CD8-positive, alpha-beta memory T cell (primary cell): ENCODE data around the gene TMCC1. TPM values are rescaled to one million over a fixed set of nuclear protein-coding genes. Genes with fewer than 3 reads are reported as not detected.

Source experiments
- CTCF ChIA-PET: fragments of 350-600 bp; sonication (Branson Sonifier 250); formaldehyde crosslinking; loops from one replicate; lab custom pipeline; 2021; ENCODE audit warnings: antibody characterized with exemption; lab: Charles Lee
- POLR2A ChIA-PET: fragments of 350-600 bp; sonication (Branson Sonifier 250); formaldehyde crosslinking; loops from one replicate; lab custom pipeline; 2021; ENCODE audit warnings: antibody characterized with exemption; lab: Charles Lee
- DNase-seq, 5 donors: peaks; one replicate each; pipeline versions ENCODE4 v3.0.0 to v3.0.0-alpha.2; 2020 to 2022; ENCODE audit warnings: mixed read lengths in 1 of 5
- H3K27ac ChIP-seq: one replicate; pipeline ENCODE4 v1.7.0; 2013; ENCODE audit warnings: low read depth, mild to moderate bottlenecking, low read length, moderate library complexity
- H3K27me3 ChIP-seq: 2 replicates; pipeline ENCODE4 v1.7.0; 2013; ENCODE audit warnings: low read length, mild to moderate bottlenecking; ENCODE audit not compliant: insufficient read depth, poor library complexity, severe bottlenecking
- H3K36me3 ChIP-seq: 2 replicates; pipeline ENCODE4 v1.7.0; 2013; ENCODE audit warnings: mild to moderate bottlenecking, low read length, moderate library complexity; ENCODE audit not compliant: insufficient read depth
- H3K4me1 ChIP-seq: 2 replicates; pipeline ENCODE4 v1.7.0; 2013; ENCODE audit warnings: mild to moderate bottlenecking, low read length, moderate library complexity; ENCODE audit not compliant: insufficient read depth
- H3K4me3 ChIP-seq: 2 replicates; pipeline ENCODE4 v1.7.0; 2013; ENCODE audit warnings: mild to moderate bottlenecking, low read length
- H3K9me3 ChIP-seq: 2 replicates; pipeline ENCODE4 v1.7.0; 2013; ENCODE audit warnings: mild to moderate bottlenecking, low read length
- H3K27ac Mint-ChIP-seq, 8 donors: one replicate each; pipeline ENCODE4 v1.8.0; 2020 to 2021; ENCODE audit warnings: mixed read lengths in 8 of 8, mild to moderate bottlenecking in 6 of 8, inconsistent platforms in 3 of 8, moderate library complexity in 3 of 8
- H3K27me3 Mint-ChIP-seq, 2 donors: one replicate each; pipeline ENCODE4 v1.8.0; 2020 to 2021; ENCODE audit warnings: mixed read lengths in 2 of 2, mild to moderate bottlenecking in 1 of 2, moderate library complexity in 1 of 2
- H3K36me3 Mint-ChIP-seq, 3 donors: one replicate each; pipeline ENCODE4 v1.8.0; 2020 to 2021; ENCODE audit warnings: mixed read lengths in 3 of 3, inconsistent platforms in 1 of 3, mild to moderate bottlenecking in 1 of 3
- H3K4me1 Mint-ChIP-seq, 3 donors: one replicate each; pipeline ENCODE4 v1.8.0; 2020 to 2021; ENCODE audit warnings: mixed read lengths in 3 of 3, inconsistent platforms in 1 of 3, mild to moderate bottlenecking in 1 of 3
- H3K4me3 Mint-ChIP-seq, 7 donors: one replicate each; pipeline ENCODE4 v1.8.0; 2020 to 2021; ENCODE audit warnings: mixed read lengths in 7 of 7, mild to moderate bottlenecking in 6 of 7, moderate library complexity in 4 of 7, inconsistent platforms in 2 of 7
- H3K9me3 Mint-ChIP-seq, 5 donors: one replicate each; pipeline ENCODE4 v1.8.0; 2020 to 2022; ENCODE audit warnings: mixed read lengths in 5 of 5, mild to moderate bottlenecking in 3 of 5, moderate library complexity in 2 of 5, inconsistent platforms in 1 of 5
- polyA plus RNA-seq: library from polyadenylated mRNA; unstranded; fragments of 300-500 nt; fragmentation: Illumina TruSeq; gene quantifications from one replicate; pipeline ENCODE4 v1.2.3, GENCODE V29; 2021
- total RNA-seq, 2 experiments: library from RNA; stranded (reverse); gene quantifications; one replicate each; pipeline ENCODE4 v1.2.3, GENCODE V29; 2021

TMCC1 gene
- total and polyA plus RNA-seq, 3 experiments from 2014 or later = 5.6 to 18.6 (median 16.0) TPM

DNA sequence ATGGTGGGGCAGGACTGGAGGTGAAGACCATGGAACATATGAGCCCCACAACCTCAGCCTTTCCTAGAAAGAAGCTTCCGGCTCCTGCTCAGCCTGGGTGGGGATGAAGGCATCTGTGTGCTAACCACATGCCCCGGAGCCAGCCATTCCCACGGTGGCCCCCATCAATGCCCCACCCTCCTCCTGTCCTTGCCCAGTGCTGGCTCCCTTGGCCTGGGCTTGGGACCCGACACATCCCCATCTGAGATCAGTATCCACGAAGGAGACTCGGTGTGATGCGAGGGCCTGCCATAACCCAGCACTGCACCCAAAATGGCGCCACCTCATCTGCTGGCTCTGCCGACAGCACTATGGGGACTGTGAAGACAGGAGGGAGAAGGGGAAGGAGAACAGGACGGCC lies 270.6 kb downstream of the TMCC1 start:
- Histone ChIP-seq H3K4me1 (peaks cover 15% of the 10 kb centered on the region), H3K4me3 (no peak overlapping the region), H3K27me3 (no peaks in the 10 kb centered on the region), H3K9me3 (no peaks in the 10 kb centered on the region), H3K27ac (no peak overlapping the region), H3K36me3 (no peaks in the 10 kb centered on the region)
- Mint-ChIP-seq H3K36me3 (no peaks in the 10 kb centered on the region), H3K27me3 (peaks cover 0 to 3% of the 10 kb centered on the region in 2 donors), H3K4me1 (peaks cover 17 to 28% (median 23%) of the 10 kb centered on the region in 3 donors), H3K27ac (peak overlapping the region in 2 of 8 donors; percentile 24 to 56), H3K9me3 (no peaks in the 10 kb centered on the region), H3K4me3 (peak overlapping the region in 2 of 7 donors; percentile 27 to 36)
- POLR2A ChIA-PET = no interaction called here
- CTCF ChIA-PET = interaction anchor here (0.8 to 1.3 kb wide), 2 partner anchors 46 to 133 kb away, joined by 3 to 4 read pairs; no protein-coding TSS in a partner anchor
- peak in 1 of 5 donors; percentile 42 for DNase-seq

DNA sequence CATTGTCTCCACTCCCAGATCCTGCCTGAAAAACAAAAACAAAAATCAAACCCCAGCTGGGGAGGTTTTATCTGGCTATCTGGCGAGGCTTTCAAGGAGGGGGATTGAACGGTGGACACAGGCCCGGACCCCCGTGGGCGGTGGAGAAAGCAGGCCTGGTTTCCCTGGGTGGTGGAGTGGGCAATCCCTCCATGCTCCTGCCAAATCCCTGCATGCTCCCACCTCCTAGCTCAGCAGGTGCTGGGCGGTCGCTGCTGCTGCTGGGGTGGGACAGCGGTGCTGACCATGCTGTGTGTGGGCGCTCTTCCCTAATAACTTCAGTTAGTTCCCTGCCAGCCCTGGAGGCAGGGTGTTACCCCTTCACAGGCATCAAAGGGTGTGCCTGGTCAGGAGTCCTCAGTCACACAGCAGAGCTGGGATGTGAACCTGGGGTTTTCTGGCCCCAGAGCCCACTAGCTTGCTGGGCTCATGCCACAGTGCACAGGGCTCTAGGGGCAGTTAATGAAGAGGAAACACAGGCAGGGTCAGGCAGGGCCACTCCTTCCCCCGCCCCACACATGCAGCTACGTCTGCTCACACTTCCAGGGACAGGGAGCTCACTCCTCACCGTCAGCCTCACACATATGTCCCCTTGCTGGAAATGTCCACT lies 271.2 kb downstream of the TMCC1 start:
- Mint-ChIP-seq H3K27ac (no peak overlapping the region), H3K36me3 (no peaks in the 10 kb centered on the region), H3K9me3 (no peaks in the 10 kb centered on the region), H3K4me3 (no peak overlapping the region), H3K27me3 (peaks cover 0 to 5% of the 10 kb centered on the region in 2 donors), H3K4me1 (peaks cover 12 to 22% (median 17%) of the 10 kb centered on the region in 3 donors)
- DNase-seq = peak in 1 of 5 donors; percentile 8
- Histone ChIP-seq H3K4me3 (no peak overlapping the region), H3K27ac (no peak overlapping the region), H3K9me3 (no peaks in the 10 kb centered on the region), H3K4me1 (peaks cover 10% of the 10 kb centered on the region), H3K27me3 (no peaks in the 10 kb centered on the region), H3K36me3 (no peaks in the 10 kb centered on the region)
- ChIA-PET CTCF (interaction anchor here (0.8 to 1.3 kb wide), 2 partner anchors 45 to 132 kb away, joined by 3 to 4 read pairs; no protein-coding TSS in a partner anchor), POLR2A (no interaction called here)

- H3K9me3 ChIP-seq = no peaks in the 10 kb centered on the region
- POLR2A ChIA-PET = no interaction called here
- peaks cover 0 to 5% of the 10 kb centered on the region in 2 donors for H3K27me3 Mint-ChIP-seq
- no peaks in the 10 kb centered on the region for H3K27me3 ChIP-seq
- H3K36me3 Mint-ChIP-seq = no peaks in the 10 kb centered on the region
- peaks cover 10% of the 10 kb centered on the region for H3K4me1 ChIP-seq
- H3K27ac ChIP-seq = no peak overlapping the region
- CTCF ChIA-PET = interaction anchor here (1.3 kb wide), 1 partner anchor 132 kb away, joined by 3 read pairs; no protein-coding TSS in a partner anchor
- H3K4me1 Mint-ChIP-seq = peaks cover 12 to 18% (median 13%) of the 10 kb centered on the region in 3 donors
- no peaks in the 10 kb centered on the region for H3K36me3 ChIP-seq
- peak in 1 of 5 donors; percentile 20 for DNase-seq
- H3K4me3 Mint-ChIP-seq = no peak overlapping the region
- no peak overlapping the region for H3K27ac Mint-ChIP-seq
- H3K9me3 Mint-ChIP-seq = no peaks in the 10 kb centered on the region
- H3K4me3 ChIP-seq = no peak overlapping the region
Observed at GRCh38 chr3:129621626-129622225, 271.8 kb downstream of the TMCC1 start.

GRCh38 chr3:129620828-129621559 lies 272.5 kb downstream of the TMCC1 start:
- ChIA-PET POLR2A (interaction anchor here (0.5 kb wide), 1 partner anchor 1026 kb away, joined by 3 read pairs; no protein-coding TSS in a partner anchor), CTCF (interaction anchor here (1.2 kb wide), 1 partner anchor 12 kb away, joined by 3 read pairs; no protein-coding TSS in a partner anchor)
- peak in 1 of 5 donors; percentile 28 for DNase-seq

DNA sequence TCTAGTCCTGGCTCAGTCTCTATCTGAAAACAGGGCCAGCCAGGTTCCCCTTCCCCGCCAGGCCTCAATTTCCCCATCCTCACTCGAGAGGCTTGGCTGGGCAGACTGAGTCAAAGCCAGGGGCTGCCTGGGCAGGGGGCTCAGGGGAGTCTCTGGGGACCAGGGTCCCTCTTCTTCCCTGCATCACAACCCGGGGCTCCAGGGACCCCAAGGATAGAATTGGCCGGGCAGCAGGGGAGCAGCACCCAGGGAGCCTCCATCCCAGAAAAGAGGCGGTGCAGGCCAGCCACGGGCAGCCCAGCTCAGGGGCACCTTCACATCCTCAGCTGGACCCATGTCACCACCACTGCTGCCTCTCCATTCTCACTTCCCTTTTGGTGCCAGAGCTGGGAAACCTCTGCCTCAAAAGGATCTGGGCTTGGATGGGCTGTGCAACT lies 273.8 kb downstream of the TMCC1 start:
- POLR2A ChIA-PET = no interaction called here
- CTCF ChIA-PET = no interaction called here

More at GRCh38 chr3:129620828-129621559, 272.5 kb downstream of the TMCC1 start:
- peaks cover 0 to 5% of the 10 kb centered on the region in 2 donors for H3K27me3 Mint-ChIP-seq
- H3K27ac Mint-ChIP-seq = no peak overlapping the region
- no peak overlapping the region for H3K4me3 Mint-ChIP-seq
- Histone ChIP-seq H3K9me3 (no peaks in the 10 kb centered on the region), H3K4me1 (peaks cover 5% of the 10 kb centered on the region), H3K27ac (no peak overlapping the region), H3K4me3 (no peak overlapping the region), H3K27me3 (no peaks in the 10 kb centered on the region), H3K36me3 (no peaks in the 10 kb centered on the region)
- H3K36me3 Mint-ChIP-seq = no peaks in the 10 kb centered on the region
- H3K4me1 Mint-ChIP-seq = peaks cover 7 to 12% (median 7%) of the 10 kb centered on the region in 3 donors
- H3K9me3 Mint-ChIP-seq = no peaks in the 10 kb centered on the region

DNA sequence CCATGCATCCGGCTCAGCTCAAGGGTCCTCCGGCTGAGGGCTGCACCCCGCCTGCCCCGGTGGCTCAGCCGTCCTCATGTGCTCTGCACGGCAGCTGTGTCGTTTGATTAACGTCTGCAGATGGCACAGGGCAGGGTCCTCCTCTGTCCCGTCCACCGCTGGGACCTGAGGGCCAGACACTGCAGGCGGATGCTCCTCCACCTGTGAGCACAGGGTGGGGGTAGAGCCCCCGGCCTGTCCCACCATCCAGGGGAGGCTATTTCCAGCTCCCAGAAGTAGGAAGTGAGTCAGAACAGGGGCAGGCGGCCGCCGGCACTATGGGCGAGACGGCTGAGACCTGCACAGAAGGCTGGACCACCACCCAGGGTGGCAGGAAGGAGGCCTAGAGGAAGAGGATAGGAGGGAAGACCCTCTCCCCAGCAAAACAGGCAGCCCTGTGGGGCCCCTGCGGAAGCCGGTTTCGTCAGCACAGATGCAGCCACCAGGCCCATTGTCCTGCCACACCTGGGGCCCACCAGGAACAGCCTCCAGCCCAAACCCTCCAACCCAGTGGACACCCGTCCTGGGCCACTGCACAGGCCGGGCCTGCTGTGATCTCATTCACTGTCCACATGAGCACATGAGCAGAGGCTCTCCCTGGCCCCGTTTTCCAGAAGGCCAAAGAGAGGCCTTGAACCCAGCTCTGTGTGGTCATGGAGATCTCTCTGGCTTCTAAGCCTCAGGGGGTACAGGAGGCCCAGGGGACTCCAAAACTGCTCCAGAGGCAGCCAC lies 274.4 kb downstream of the TMCC1 start:
- Mint-ChIP-seq H3K27me3 (peaks cover 0 to 4% of the 10 kb centered on the region in 2 donors), H3K9me3 (no peaks in the 10 kb centered on the region), H3K4me1 (peaks cover 7 to 9% (median 7%) of the 10 kb centered on the region in 3 donors), H3K27ac (peak overlapping the region in 1 of 8 donors; percentile 82), H3K36me3 (no peaks in the 10 kb centered on the region), H3K4me3 (peak overlapping the region in 1 of 7 donors; percentile 32)
- H3K4me3 ChIP-seq = no peak overlapping the region
- no peaks in the 10 kb centered on the region for H3K27me3 ChIP-seq
- no peak for DNase-seq
- peaks cover 5% of the 10 kb centered on the region for H3K4me1 ChIP-seq
- H3K9me3 ChIP-seq = no peaks in the 10 kb centered on the region
- no peak overlapping the region for H3K27ac ChIP-seq
- POLR2A ChIA-PET = no interaction called here
- CTCF ChIA-PET = interaction anchor here (1.5 kb wide), 1 partner anchor 14 kb away, joined by 3 read pairs; no protein-coding TSS in a partner anchor
- H3K36me3 ChIP-seq = no peaks in the 10 kb centered on the region

More for the DNA sequence above, 273.8 kb downstream of the TMCC1 start:
- H3K9me3 ChIP-seq = no peaks in the 10 kb centered on the region
- H3K27ac ChIP-seq = no peak overlapping the region
- no peaks in the 10 kb centered on the region for H3K9me3 Mint-ChIP-seq
- H3K27ac Mint-ChIP-seq = no peak overlapping the region
- H3K27me3 ChIP-seq = no peaks in the 10 kb centered on the region
- peak in 1 of 5 donors; percentile 28 for DNase-seq
- H3K4me1 ChIP-seq = peaks cover 5% of the 10 kb centered on the region
- H3K4me3 Mint-ChIP-seq = peak overlapping the region in 1 of 7 donors; percentile 18
- peaks cover 0 to 5% of the 10 kb centered on the region in 2 donors for H3K27me3 Mint-ChIP-seq
- H3K36me3 ChIP-seq = no peaks in the 10 kb centered on the region
- H3K4me3 ChIP-seq = no peak overlapping the region
- H3K36me3 Mint-ChIP-seq = no peaks in the 10 kb centered on the region
- H3K4me1 Mint-ChIP-seq = peaks cover 7 to 9% (median 7%) of the 10 kb centered on the region in 3 donors

DNA sequence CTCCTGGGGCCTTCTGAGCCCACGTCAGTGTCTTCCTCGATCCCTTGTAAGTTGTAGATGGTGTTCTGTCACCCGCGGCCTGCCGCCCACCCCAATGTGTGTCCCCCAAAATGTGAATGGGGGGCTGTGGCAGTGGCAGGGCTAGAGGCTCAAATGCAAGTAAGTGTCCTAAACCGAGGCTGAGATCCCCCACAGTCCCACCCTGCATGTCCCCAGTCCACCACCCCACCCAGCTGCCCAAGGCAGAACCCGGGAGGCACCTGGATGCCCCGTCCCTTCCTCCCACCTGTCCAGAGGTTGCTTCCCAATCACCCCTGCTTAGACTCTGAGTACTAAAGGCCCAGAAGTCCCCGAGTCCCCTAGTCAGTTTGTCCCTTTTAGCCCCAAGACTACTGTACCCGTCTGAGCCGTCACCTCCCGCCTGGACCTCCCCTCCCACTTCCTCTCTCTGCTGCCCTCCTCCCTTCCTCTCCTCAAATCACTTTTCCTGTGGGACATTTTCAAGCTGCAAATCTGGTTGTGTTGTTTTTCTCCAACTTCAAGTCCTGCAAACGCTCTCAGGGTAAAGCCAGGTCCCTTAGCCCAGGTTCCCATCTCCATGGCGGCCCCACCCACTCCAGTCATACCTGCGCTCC lies 275.2 kb downstream of the TMCC1 start:
- Mint-ChIP-seq H3K27me3 (peaks cover 0 to 4% of the 10 kb centered on the region in 2 donors), H3K36me3 (no peaks in the 10 kb centered on the region), H3K4me1 (peaks cover 7 to 9% (median 7%) of the 10 kb centered on the region in 3 donors), H3K27ac (peak overlapping the region in 1 of 8 donors; percentile 82), H3K4me3 (peak overlapping the region in 1 of 7 donors; percentile 32), H3K9me3 (no peaks in the 10 kb centered on the region)
- H3K27me3 ChIP-seq = no peaks in the 10 kb centered on the region
- H3K9me3 ChIP-seq = no peaks in the 10 kb centered on the region
- no peak overlapping the region for H3K4me3 ChIP-seq
- DNase-seq = no peak
- H3K36me3 ChIP-seq = no peaks in the 10 kb centered on the region
- H3K27ac ChIP-seq = no peak overlapping the region
- peaks cover 5% of the 10 kb centered on the region for H3K4me1 ChIP-seq
- ChIA-PET CTCF (interaction anchor here (1.3 to 1.5 kb wide), 2 partner anchors 10 to 13 kb away, joined by 3 to 4 read pairs; no protein-coding TSS in a partner anchor), POLR2A (no interaction called here)
